ENCODE data around the gene UNC5B.

Gene UNC5B

DNA sequence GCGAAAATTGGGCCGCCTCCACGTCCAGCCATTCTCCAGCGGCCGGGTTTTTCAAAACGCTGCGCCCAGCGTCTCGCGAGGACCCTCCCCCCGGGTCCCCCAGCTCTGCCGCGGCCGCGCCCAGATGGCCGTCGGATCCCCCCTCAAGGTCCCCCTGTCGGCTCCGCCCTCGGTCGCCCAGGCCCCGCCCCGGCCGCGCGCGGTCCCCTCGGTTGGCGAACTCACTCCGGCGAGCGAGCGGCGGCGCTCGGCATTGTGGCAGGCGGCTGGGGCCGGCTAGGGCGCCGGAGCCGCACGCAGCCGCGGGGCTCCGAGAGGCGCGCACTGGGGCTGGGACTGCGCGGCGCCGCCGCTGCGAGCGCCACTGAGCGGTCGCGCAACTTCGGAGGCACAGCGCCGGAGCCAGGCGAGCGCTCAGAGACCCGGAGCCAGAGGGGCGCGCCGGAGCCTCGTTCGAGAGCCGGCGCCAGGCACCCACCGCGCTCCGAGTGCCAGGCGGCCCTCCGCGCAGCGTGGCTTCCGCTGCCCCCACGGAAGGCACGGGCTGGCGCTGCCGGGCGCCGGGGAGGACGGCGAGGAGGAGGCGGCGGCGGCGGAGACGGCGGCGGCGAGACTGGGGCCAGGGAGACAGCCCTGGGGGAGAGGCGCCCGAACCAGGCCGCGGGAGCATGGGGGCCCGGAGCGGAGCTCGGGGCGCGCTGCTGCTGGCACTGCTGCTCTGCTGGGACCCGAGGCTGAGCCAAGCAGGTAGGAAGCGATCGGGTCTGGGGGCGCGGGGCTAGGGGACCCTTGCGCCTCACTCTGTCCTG lies at the start of gene UNC5B:
Gene UNC5B (plus strand): TSS at position 253 of the 809 bp plus-strand sequence. CDS start 416 bp downstream, at position 669.
- DNase-seq = peak; percentile 5

DNA sequence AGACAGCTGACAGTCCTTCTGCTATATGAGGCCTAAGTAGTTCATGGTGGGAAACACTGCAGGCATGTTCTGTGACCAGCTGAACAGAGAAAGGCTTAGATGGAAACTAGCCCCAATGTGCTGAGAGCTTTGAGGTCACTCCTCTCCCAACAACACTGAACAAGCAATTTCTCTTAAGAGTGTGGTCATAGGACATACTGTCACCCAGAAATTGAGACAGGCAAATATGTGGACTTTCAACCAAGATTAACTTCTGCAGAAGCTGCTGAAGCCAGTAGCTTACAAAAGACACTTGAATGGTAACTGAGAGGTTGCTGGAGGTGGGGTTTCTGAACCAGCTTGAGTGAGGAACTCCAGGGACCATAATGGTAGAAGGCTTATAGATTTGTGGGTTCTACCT lies 38.9 kb upstream of the UNC5B start:
- DNase-seq = no peak

- no peak for DNase-seq
Observed at GRCh38 chr10:71176661-71177060, 35.7 kb upstream of the UNC5B start.

DNA sequence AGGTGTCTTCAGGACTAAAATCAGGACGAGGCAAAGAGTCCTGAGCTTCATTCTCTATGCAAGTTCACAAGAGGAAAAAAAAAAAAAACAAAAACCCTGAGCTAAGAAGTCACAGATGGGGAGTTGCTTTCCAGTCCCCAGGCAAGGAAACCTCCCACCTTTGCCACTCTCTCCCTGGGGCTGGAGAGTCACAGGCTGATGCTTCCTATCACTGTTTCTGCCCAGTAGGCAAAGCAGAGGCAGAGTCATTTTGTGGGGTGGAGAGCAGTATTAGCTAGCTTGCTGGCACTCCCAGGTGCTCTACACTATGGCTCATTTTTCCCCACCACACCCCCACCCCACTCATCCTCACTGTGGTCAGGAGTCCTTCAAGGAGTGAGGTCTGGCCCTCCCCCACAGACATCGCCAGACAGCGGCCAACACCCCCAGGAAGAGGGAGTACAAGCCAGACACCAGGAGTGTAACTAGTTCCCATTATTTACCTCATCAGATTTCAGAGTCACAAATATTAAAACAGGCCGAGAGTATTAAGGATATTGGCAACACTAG lies 34.6 kb upstream of the UNC5B start:
- DNase-seq = no peak

GRCh38 chr10:71178880-71179279 lies 33.5 kb upstream of the UNC5B start:
- no peak for DNase-seq

DNA sequence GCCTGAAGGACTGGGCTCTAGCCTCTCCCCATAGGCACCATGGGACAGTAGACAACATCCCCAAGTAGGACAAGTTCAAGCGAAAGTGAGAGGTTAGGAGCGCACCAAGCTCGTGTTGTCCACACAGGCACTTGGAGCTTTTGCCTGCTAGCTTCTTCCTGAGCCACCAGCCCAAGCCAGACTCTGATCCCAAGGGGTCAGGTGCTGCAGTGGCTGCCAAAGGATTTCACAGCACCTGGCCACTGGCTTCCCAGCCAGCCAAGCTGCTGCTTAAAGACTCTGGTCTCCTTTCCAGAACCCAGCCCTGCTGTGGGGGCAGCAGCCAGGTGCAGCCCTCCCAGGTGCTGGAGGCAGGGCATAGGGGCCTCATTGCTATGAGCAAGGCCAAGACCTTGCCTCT lies 33.0 kb upstream of the UNC5B start:
- no peak for DNase-seq

DNA sequence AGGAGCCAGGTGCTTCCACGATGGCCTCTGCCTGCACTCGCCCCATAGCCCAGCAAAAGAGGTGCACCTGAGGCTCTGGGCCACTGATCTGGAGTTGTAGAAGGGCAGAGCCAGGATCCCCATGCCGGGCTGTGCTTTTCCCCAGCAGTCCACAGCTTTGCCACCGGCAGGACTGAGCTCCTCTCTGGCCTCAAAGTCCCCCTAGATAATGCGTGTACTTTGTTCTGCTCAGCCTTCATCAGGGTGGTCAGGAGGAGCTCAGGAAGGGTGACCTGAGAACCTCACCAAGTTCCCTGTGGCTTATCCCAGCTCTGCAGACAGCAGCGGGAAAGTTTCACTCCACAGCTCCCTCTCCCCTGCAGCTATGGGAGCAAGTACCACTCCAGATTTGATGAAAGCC lies 27.9 kb upstream of the UNC5B start:
- no peak for DNase-seq

DNA sequence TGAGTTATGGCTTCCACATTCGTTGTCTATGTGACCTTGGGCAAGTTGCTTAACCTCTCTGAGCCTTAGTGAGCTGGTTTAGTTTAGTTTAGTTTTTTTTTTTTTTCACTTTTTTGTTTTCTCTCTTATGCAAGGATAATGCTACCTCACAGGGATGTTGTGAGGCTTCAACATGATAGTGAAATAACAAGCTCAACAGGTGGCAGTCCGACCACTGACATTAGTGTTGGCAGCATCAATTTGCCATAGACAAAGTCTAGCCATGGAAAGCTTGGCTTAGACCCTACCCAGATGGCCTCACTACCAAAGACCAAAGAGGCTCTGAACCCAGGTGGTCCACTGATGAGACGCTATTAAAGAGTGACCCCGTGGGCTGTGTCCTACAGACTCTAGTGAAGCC lies 27.2 kb upstream of the UNC5B start:
- no peak for DNase-seq

- no peak for DNase-seq
Observed at GRCh38 chr10:71187197-71187596, 25.2 kb upstream of the UNC5B start.

DNA sequence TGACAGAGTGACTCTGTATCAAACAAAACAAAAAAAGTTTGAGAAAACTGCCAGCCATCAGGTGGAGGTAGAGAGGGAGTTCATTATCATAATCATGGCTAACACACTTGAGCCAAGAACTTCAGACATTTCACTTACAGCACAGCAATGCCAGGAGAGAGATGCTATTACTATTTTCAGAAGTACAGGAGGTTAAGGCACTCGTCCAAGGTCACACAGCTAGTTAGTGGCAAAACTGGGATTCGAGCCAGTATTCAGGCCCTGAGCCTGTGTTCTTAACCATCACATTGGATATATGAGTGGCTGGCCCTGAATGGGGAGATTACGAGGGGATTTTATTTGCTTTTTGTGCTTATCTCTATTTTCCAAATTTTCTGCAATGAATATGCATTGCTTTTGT lies 24.8 kb upstream of the UNC5B start:
- no peak for DNase-seq

DNA sequence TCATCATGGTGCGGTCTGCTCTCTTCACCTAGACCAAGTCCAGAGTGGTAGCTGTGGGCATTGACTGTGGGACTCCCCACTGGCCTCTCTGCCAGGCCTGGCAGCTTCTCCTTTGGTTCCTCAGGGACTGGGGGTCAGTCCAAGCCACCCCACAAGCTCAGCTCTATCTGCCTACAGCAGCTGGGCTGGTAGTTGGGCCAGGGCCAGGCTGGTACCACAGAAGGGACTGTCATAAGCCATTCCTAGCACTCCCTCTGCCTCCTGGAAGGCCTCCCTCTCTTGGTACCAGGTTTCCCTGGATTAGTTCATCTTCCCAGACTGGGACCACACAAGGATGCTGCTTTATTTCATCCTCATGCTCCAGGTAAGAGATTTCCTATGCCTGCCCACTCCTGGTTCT lies 24.2 kb upstream of the UNC5B start:
- DNase-seq = no peak

DNA sequence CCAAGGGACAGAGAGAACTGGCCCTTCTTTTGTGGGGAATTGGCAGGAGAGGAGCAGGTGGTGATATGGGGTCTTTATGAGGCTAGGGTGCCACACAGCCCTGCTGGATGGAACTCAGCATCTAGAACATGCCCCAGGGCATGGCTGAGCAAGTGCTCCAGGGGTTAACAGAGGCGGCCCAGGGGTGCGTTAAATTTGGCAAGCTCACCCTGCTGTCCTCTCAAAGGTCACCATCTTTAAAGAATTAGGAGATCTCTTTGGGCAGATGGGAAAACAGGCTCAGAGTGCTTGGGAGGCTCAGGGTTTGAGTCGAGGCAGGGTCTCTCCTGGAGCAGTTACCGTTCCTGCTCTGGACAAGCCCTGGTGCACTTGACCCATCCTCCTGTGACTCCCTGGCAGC lies 21.4 kb upstream of the UNC5B start:
- no peak for DNase-seq

GRCh38 chr10:71191551-71192076 lies 20.8 kb upstream of the UNC5B start:
- no peak for DNase-seq

DNA sequence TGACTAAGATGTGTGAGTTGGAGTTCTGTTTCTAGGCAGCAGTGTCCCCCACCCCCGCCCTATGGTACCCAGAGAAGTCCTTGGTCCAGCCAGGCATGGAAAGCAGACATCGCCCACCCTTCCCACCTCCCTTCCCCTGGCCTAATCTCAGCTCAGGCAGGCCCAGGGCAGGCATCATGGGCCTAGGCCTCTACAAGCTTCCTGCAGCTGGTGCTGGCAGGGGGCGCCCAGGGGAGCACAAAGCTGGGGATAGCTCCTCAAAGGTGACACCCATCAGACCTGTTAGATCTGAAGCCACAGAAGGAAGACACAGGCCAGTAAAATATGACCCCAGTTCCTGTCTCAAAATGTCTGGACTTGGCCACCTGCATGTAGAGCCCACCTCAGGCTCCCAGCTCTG lies 18.9 kb upstream of the UNC5B start:
- no peak for DNase-seq

- DNase-seq = no peak
Observed at GRCh38 chr10:71197955-71198354, 14.4 kb upstream of the UNC5B start.

DNA sequence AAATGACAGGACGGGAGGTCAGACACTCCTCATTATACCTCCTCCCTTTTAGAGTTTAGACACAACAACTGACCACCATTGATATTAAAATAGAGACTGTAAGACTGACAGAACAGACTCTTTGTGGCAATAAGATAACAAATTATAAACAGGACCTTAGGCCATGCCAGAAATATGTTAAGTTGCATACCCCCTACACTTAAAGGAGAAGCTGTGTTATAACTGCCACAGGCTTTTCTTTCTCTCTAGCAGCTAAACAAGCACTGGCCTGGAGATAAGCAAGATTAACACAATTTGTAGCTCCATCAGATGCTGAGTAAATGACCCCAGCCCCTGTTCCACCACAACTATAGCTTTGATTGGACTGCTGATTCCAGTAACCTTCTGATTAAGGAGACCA lies 10.5 kb upstream of the UNC5B start:
- no peak for DNase-seq

GRCh38 chr10:71202314-71202713 lies 10.1 kb upstream of the UNC5B start:
- no peak for DNase-seq

DNA sequence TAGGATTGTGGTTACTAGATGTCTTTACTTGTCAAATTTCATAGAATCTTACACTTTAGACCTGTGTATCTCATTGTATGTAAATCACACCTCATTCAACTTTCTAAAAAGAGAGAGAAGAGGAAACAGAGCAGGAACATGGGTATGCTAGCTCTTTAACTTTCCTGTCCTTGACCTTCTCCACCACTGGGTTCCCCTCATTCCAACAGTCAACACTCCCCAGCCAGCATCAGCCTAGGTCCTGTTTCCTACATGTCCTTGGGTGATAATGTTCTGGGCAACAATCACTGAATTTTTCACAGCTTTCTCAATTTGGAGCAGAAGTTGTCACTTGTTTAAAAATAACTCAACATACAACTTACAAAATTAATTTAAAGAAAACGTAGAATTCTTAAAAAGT lies 9.2 kb upstream of the UNC5B start:
- no peak for DNase-seq

GRCh38 chr10:71203716-71204115 lies 8.7 kb upstream of the UNC5B start:
- no peak for DNase-seq

DNA sequence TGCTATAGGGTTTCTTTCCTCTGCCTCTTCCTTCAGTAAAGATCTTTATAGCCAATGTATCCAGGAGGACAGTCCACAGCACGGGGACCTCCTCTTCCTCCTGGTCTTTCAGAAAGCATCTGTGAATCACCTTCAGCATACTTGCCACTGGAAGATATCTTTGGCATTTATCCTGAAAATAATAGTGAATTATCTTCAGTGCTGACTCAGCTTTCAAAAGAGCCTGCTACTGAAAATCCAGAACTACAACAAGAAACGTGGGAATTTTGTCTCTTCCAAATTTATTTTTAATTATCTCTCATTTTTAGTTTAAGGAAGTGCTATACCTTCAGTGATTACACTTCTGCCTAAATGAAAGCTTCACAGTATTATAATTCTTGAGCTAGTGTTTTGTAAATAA lies 7.6 kb upstream of the UNC5B start:
- no peak for DNase-seq

DNA sequence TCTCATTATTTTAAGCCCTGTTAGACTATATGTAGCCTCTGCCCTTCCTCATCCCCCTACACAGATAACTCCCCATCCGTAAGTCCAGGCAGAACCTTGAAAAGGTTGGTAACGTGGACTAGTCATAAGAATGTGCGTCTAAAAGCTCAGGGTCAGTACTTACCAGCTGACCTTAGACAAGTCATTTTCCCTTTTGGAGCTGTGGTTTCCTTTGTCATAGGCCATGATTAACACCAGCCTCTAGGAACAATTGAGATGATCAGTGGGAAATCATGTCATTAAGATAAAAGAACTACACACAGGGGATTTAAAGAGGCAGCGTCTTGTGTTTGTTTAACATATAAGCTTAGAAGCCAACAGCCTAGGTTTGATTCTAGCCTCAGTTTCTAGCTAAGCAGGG lies 6.9 kb upstream of the UNC5B start:
- DNase-seq = no peak

DNA sequence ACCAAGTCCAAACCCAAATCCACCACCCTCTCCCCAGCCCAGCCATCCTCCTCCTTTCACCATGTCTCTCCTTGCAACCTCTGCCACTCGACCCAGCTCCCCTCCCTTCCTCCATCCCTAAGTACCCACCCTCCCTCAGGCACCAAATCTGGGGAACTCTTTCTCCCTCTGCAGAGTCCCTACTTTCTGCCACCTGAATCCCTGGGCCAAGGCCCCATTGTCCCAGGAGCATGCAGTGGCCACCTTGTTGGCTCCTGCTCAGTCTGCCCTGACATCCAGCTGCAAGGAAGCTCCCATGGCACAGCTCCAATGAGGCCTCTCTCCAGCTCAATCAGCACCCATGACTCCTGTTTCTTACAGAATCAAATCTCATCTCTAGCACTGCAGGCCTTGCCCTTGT lies 5.5 kb upstream of the UNC5B start:
- DNase-seq = no peak

DNA sequence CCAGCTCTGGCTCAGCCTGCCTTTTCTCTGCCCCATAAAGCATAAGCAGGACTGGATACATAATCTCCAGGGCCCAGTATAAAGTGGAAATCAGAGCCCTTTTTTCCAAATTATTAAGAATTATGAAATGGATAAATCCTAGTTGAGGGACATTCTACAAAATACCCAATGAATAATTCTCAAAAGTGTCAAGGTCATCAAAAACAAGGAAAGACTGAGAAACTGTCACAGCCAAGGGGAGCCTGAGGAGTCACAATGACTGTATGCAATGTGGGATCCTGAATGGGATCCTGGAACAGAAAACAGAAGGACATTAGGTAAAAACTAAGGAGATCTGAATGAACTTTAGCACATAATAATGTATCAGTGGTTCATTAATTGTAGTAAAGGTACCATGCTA lies 4.8 kb upstream of the UNC5B start:
- DNase-seq = no peak

- DNase-seq = no peak
Observed at GRCh38 chr10:71209352-71209715, 3.0 kb upstream of the UNC5B start.

All from NCI-H524 treated with DMSO at 0.1 percent for 48 hours (cell line).